H1 (cell line): ENCODE data around the gene RDM1. TPM values are rescaled to one million over a fixed set of nuclear protein-coding genes. Genes with fewer than 3 reads are reported as not detected.

Source experiments
- CREB1 ChIP-seq: IDR thresholded peaks from 2 replicates; pipeline ENCODE4 v1.6.1; 2012; ENCODE audit warnings: inconsistent platforms
- RFX5 ChIP-seq: IDR thresholded peaks from 2 replicates; pipeline ENCODE4 v1.6.1; 2011; ENCODE audit warnings: low read depth, low read length, improper control_type of control experiment, borderline replicate concordance
- TEAD4 ChIP-seq: IDR thresholded peaks from 2 replicates; pipeline ENCODE4 v1.6.1; 2012; ENCODE audit warnings: low read depth, low read length, inconsistent platforms, mixed read lengths
- polyA plus RNA-seq, 7 experiments: library from polyadenylated mRNA; depleted of rRNA in 3 of 7; stranded (reverse) in 5 of 7; unstranded in 2 of 7; fragments of >200 nt in 5 of 7; fragments of 200-250 nt in 2 of 7; gene quantifications; 1 replicate in 5 of 7; 2 replicates in 1 of 7; 4 replicates in 1 of 7; pipeline versions ENCODE4 v1.2.1 to v1.2.3, GENCODE V29; 2011 to 2013; ENCODE audit warnings: missing spikeins in 2 of 7, mixed read lengths in 2 of 7
- total RNA-seq: library from RNA; stranded (reverse); fragmentation: NEBNext Ultra II Directional; extraction: Animal tissue kit (Norgen Biotek cat#: 25700); gene quantifications from 2 replicates; pipeline ENCODE4 v1.2.1, GENCODE V29; 2021

The RDM1 gene
- total and polyA plus RNA-seq, 2 of the 8 experiments (the other 6 are each of a cell fraction or from before 2014, with no cell fraction given): 7.3 to 9.7 TPM

DNA sequence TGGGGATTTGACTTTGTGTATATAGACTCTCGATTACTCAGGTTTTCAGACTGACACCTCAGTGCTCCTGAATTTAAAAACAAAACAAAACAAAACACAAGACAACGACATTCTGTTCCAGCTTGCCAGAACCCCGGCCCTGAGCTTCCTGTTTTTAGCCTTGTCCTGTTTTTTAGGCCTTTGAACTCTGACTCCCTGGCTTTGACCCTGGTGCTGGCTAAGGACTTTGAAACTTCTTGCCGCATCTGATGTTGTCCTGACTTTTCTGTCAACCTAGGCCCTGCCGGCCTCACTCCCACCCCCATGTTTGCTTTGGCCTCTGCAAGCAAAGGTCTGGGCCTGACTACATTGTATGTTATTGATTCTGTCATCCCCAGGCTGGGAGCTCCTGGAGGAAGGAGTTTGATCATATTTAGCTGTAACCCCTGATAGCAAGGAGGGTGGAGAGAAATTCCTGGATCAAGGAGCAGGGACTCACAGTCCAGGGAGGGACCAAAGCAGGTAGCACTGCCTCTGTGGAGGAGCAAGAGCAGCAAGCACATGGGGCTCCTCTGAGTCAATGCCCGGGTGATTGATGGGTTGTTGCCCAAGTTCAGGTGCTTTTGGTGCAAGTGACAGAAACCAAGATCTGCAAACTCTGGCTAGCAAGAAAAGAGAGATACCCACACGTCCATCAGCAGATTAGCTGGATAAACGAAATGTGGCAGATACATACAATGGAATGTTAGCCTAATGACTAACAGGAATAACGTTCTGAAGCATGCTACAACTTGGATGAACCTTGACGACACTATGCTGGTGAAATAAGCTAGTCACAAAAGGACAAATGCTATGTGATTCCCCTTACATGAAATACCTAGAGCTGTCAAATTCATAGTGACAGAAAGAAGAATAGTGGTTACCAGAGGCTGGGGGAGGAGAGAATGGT lies 43.0 kb upstream of the RDM1 start (continued):
- TF ChIP-seq RFX5 (no peak), CREB1 (no peak), TEAD4 (no peak)
